Omental fat pad (tissue), 4 donors: ENCODE measurements around the gene PRTN3. TPM values are rescaled to one million over a fixed set of nuclear protein-coding genes. Genes with fewer than 3 reads are reported as not detected.

ENCODE experiments used
- ATAC-seq: fragments of 150-250 bp; one replicate; pipeline ENCODE4 v1.9.1; 2016; ENCODE audit warnings: mild to moderate bottlenecking, moderate library complexity; ENCODE audit not compliant: low FRiP score
- DNase-seq: peaks from one replicate; pipeline ENCODE4 v3.0.0-alpha.2; 2019; ENCODE audit warnings: low spot score
- CTCF ChIP-seq, 3 donors: fragments of 450-650 bp; IDR thresholded peaks; one replicate each; pipeline ENCODE4 v1.5.1; 2016 to 2017; ENCODE audit warnings: antibody characterized with exemption in 3 of 3, mild to moderate bottlenecking in 3 of 3, moderate library complexity in 2 of 3
- total RNA-seq, 4 donors: library from RNA; depleted of rRNA; stranded (reverse); fragments of >200 nt; gene quantifications; one replicate each; pipeline ENCODE4 v1.1.0, GENCODE V29; 2016

Gene PRTN3
- total RNA-seq, 4 donors from 2014 or later = not detected

GRCh38 chr19:871446-872265 lies 30.9 kb downstream of the PRTN3 start:
- ATAC-seq (no peak), DNase-seq (no peak)
- TF ChIP-seq CTCF (IDR thresholded peaks at IDR 0.05) = no peak

GRCh38 chr19:872266-872951 lies 31.6 kb downstream of the PRTN3 start:
- ATAC-seq = no peak
- DNase-seq = no peak
- TF ChIP-seq CTCF (IDR thresholded peaks at IDR 0.05) = no peak

- TF ChIP-seq CTCF (IDR thresholded peaks at IDR 0.05) = no peak
- no peak for ATAC-seq
- DNase-seq = no peak
These were observed 32.3 kb downstream of the PRTN3 start for GRCh38 chr19:873084-873483.

- TF ChIP-seq CTCF (IDR thresholded peaks at IDR 0.05) = no peak
- ATAC-seq = no peak
- DNase-seq = no peak
These were observed 32.8 kb downstream of the PRTN3 start for GRCh38 chr19:873561-874041.

GRCh38 chr19:875265-875879 lies 34.6 kb downstream of the PRTN3 start:
- TF ChIP-seq CTCF (IDR thresholded peaks at IDR 0.05) = no peak
- no peak for DNase-seq
- no peak for ATAC-seq

GRCh38 chr19:876089-876488 lies 35.3 kb downstream of the PRTN3 start:
- DNase-seq (no peak), ATAC-seq (no peak)
- TF ChIP-seq CTCF (IDR thresholded peaks at IDR 0.05) = no peak
